Ecto neural progenitor cell (in vitro differentiated cells): ENCODE measurements around the gene ARAP2.

Experiments used
- DNase-seq: peaks from one replicate; pipeline ENCODE4 v3.0.0-alpha.2; 2018; ENCODE audit warnings: low spot score

Gene ARAP2

DNA sequence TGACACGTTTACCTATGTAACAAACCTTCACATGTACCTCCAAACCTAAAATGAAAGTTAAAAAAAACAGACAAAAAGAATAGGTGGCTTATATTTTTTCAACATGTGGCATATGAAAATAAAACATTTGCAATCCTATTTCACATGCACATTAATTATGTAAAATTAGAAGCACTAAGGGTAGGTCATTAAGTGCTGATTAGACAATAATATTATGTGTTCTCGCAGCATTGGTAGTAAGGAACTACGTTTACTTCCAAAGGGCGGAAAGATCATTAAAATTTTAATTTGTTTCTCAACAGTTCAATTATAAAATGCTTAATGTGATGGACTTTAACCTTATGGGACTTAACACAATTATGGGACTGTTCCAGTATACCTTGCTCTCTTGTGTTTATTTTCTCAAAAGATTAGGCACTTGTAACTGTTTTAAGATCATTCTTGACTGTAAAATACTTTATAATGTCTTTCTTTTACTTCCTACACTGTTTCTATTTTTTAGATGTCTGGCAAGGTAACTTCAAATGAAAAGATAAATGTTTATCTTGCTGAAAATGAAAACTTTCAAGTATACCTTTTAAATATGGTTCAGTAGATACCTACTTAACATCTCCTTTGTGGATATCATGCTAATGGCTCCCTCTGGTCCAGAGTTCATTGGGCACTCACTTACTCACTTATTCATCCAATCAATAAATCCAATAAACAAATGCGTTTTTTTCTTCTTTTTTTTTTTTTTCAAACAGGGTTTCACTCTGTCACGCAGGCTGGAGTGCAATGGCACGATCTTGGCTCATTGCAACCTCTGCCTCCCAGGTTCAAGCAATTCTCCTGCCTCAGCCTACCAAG is 202.0 kb downstream of the ARAP2 start:
- no peak for DNase-seq

DNA sequence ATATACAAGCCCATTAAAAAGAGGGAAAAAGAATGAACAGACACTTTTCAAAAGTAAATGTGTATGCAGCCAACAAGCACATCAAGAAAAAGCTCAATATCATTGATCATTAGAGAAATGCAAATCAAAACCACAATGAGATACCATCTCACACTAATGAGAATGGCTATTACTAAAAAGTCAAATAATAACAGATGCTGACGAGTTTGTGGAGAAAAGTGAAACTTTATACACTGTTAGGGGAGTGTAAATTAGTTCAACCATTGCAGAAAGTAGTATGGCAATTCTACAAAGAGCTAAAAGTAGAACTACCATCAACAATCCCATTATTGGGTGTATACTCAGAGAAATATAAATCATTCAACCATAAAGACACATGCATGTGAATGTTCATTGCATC is 203.0 kb downstream of the ARAP2 start:
- no peak for DNase-seq

GRCh38 chr4:36039026-36039425 is 205.3 kb downstream of the ARAP2 start:
- DNase-seq, result no peak

- DNase-seq, result no peak
Measured at GRCh38 chr4:36038491-36038890, 205.8 kb downstream of the ARAP2 start.

GRCh38 chr4:36037127-36037526 is 207.2 kb downstream of the ARAP2 start:
- no peak for DNase-seq

GRCh38 chr4:36029951-36030350 is 214.4 kb downstream of the ARAP2 start:
- DNase-seq, result no peak

- DNase-seq, result no peak
Measured at GRCh38 chr4:36027203-36027602, 217.1 kb downstream of the ARAP2 start.

GRCh38 chr4:36026348-36026880 is 217.9 kb downstream of the ARAP2 start:
- no peak for DNase-seq

DNA sequence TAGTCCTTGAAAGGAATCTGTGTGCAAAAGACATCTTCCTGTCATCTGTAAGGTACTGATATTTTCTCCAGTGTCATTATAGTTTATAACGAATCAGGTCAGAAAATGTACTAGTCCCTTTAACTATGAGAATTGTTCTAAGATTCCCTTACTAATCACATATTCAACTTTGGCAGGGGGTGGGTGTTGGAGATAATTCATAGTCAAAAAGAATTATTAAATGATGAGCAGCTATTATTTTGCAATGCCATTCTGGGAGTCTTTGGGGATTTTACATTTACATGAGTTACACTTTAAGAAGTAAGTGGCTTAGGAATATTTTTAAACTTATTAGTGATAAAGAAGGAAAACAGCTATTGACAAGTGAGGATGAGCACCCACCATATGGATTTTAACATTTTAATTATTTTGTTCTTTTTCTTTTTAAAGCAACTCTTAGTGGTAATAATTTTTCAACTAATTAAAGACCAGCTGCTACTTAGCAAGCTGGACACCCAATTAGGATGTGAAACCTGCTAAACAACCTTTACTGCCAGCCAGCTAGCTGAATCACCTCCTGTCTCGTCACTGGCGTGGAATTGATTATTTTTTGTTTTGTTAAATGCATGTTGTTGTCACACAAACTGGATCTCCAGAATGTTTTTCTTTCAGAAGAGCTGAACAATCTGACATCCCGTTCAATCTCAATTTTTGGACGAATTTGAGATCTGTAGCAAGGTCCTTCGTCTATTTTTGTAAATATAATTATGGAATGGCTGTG is 219.2 kb downstream of the ARAP2 start:
- no peak for DNase-seq

GRCh38 chr4:36020351-36020750 is 224.0 kb downstream of the ARAP2 start:
- DNase-seq, result no peak
